NCI-H1092 (cell line): Measurements from ENCODE around the gene ANO3.

Experiments used
- DNase-seq: peaks from one replicate; lab custom pipeline; 2025; lab: John Stamatoyannopoulos, UW

The ANO3 gene

GRCh38 chr11:26359055-26359454 lies 27.1 kb downstream of the ANO3 start:
- no peak for DNase-seq

- no peak for DNase-seq
These were observed 33.4 kb downstream of the ANO3 start for GRCh38 chr11:26365284-26365683.

- no peak for DNase-seq
These were observed 45.7 kb downstream of the ANO3 start for GRCh38 chr11:26377619-26378018.

- DNase-seq = no peak
These were observed 67.4 kb downstream of the ANO3 start for GRCh38 chr11:26399336-26399735.

- no peak for DNase-seq
These were observed 78.9 kb downstream of the ANO3 start for GRCh38 chr11:26410706-26411366.

- no peak for DNase-seq
These were observed 81.0 kb downstream of the ANO3 start for GRCh38 chr11:26412955-26413354.

- no peak for DNase-seq
These were observed 86.5 kb downstream of the ANO3 start for GRCh38 chr11:26418386-26418912.

GRCh38 chr11:26420331-26420730 lies 88.4 kb downstream of the ANO3 start:
- DNase-seq = no peak

GRCh38 chr11:26424255-26424654 lies 92.3 kb downstream of the ANO3 start:
- DNase-seq = no peak

GRCh38 chr11:26439854-26440253 lies 107.9 kb downstream of the ANO3 start:
- no peak for DNase-seq

GRCh38 chr11:26442131-26442530 lies 110.2 kb downstream of the ANO3 start:
- DNase-seq = no peak

GRCh38 chr11:26443617-26444016 lies 111.7 kb downstream of the ANO3 start:
- no peak for DNase-seq

GRCh38 chr11:26457636-26458035 lies 125.7 kb downstream of the ANO3 start:
- DNase-seq = no peak

- DNase-seq = no peak
These were observed 133.3 kb downstream of the ANO3 start for GRCh38 chr11:26465274-26465673.

GRCh38 chr11:26467506-26467905 lies 135.6 kb downstream of the ANO3 start:
- no peak for DNase-seq

GRCh38 chr11:26470992-26471391 lies 139.1 kb downstream of the ANO3 start:
- no peak for DNase-seq

GRCh38 chr11:26473216-26474194 lies 141.6 kb downstream of the ANO3 start:
- DNase-seq = no peak

- no peak for DNase-seq
These were observed 142.5 kb downstream of the ANO3 start for GRCh38 chr11:26474401-26474800.

GRCh38 chr11:26477396-26477795 lies 145.5 kb downstream of the ANO3 start:
- no peak for DNase-seq

- DNase-seq = no peak
These were observed 146.8 kb downstream of the ANO3 start for GRCh38 chr11:26478710-26479109.

- DNase-seq = no peak
These were observed 148.1 kb downstream of the ANO3 start for GRCh38 chr11:26480041-26480440.

- DNase-seq = no peak
These were observed 151.2 kb downstream of the ANO3 start for GRCh38 chr11:26483108-26483507.

GRCh38 chr11:26490546-26490945 lies 158.6 kb downstream of the ANO3 start:
- DNase-seq = no peak
